VCaP (cell line): ENCODE data around the gene ARHGAP8.

Experiments used
- H3K27ac ChIP-seq: fragments of 450-650 bp; 2 replicates; pipeline ENCODE4 v1.5.1; 2017
- TF ChIP-seq, protein P1 (sequence below): fragments of 450-650 bp; conservative IDR thresholded peaks from 2 replicates; pipeline ENCODE4 v1.5.1; 2017; ENCODE audit warnings: mild to moderate bottlenecking, moderate library complexity

ARHGAP8 gene

GRCh38 chr22:44819966-44820631 is 67.7 kb downstream of the ARHGAP8 start:
- peak overlapping the region; percentile 34 for H3K27ac ChIP-seq
- TF ChIP-seq, protein P1, sequence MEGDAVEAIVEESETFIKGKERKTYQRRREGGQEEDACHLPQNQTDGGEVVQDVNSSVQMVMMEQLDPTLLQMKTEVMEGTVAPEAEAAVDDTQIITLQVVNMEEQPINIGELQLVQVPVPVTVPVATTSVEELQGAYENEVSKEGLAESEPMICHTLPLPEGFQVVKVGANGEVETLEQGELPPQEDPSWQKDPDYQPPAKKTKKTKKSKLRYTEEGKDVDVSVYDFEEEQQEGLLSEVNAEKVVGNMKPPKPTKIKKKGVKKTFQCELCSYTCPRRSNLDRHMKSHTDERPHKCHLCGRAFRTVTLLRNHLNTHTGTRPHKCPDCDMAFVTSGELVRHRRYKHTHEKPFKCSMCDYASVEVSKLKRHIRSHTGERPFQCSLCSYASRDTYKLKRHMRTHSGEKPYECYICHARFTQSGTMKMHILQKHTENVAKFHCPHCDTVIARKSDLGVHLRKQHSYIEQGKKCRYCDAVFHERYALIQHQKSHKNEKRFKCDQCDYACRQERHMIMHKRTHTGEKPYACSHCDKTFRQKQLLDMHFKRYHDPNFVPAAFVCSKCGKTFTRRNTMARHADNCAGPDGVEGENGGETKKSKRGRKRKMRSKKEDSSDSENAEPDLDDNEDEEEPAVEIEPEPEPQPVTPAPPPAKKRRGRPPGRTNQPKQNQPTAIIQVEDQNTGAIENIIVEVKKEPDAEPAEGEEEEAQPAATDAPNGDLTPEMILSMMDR = no peak

- TF ChIP-seq, protein P1 = no peak
- H3K27ac ChIP-seq = no peak overlapping the region
Observed at GRCh38 chr22:44821741-44822475, 69.5 kb downstream of the ARHGAP8 start.

DNA sequence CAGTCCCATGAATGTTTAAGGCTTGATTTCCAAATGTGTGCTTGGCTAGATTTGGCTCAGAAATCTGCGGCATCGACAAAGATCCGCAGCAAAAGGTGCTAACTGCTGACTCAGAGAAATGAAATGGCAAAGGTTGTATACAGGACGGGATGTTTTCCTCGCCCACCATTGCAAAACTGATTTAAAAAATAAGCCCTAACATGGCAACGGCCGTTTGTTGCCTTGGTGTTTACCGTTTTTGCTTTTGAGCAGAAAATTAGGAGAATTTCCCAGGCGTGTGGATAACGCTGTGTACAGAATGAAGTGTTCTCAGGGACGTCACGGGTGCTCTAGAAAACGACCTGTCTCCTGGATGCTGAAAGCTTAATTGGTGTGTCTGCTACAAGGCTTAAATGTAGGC is 70.2 kb downstream of the ARHGAP8 start:
- H3K27ac ChIP-seq = no peak overlapping the region
- TF ChIP-seq, protein P1 = no peak

DNA sequence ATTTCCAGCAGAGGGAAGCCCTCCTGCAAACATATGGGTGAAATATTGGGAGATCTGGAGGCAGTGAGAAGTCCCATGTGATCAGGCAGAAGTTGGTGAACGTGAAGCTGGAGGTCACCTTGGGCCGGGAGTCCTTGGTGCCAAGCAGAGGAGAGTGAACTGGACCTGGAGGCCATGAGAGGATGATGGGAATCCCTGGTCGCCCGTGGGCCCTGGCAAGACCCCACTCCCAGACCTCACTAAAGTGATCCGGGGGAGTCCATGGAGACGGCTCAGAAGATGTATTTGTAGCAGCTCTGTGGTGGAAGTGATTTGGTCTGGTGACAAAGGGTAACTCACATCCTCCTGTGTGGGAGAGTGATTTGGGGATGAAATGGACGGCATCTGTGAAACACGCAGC is 71.0 kb downstream of the ARHGAP8 start:
- TF ChIP-seq, protein P1 = no peak
- H3K27ac ChIP-seq = no peak overlapping the region

GRCh38 chr22:44823806-44824205 is 71.4 kb downstream of the ARHGAP8 start:
- TF ChIP-seq, protein P1 = no peak
- H3K27ac ChIP-seq = no peak overlapping the region

DNA sequence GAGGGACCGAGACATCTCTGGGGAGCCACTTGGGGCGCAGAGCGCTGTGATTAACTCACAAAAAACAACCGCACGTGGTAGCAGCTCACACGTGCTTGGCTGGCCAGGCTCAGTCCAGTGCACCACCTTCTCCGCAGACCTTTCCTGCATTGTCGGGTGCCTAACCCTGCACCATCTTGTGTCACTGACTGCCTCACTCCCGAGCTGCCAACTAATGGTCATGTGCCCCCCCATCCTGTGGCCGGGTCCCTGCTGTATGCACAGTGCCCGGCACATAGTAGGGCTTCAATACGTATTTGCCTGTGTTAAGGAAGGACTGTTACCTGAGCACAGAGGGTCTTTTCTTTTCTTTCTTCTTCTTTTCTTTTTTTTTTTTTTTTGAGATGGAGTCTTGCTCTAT is 71.9 kb downstream of the ARHGAP8 start:
- no peak overlapping the region for H3K27ac ChIP-seq
- TF ChIP-seq, protein P1 = no peak

DNA sequence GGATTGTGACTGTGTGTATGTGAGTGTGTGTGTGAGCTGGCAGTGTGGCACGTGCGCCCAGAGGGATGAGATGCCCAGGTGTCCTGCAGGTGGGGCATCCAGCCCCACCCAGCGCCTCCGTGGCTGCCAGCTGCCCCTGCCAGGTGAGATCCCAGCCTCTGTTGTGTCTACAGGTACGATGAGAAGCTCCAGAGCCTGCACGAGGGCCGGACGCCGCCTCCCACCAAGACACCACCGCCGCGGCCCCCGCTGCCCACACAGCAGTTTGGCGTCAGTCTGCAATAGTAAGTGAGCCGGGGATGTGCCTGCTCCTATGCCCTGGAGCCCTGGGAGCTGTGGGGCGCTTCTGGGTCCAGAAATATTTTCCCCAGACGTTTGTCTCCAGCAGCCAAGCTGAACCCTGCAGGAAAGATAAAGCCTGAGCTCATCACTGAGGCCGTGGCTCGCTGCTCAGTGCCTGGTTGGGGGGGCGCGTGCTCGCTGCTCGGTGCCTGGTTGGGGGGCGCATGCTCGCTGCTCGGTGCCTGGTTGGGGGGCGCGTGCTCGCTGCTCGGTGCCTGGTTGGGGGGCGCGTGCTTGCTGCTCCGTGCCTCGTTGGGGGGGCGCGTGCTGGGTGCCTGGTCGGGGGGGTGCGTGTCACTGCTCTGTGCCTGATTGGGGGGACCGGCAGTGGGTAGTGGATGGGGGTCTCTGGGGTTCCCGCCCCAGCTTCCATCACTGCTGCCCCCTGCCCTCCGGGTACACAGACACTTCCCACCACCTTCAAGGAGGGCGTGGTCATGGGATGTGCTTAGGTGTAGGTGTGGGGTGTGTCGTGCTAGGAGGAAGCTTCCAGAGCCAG is 73.2 kb downstream of the ARHGAP8 start:
- TF ChIP-seq, protein P1 = no peak
- H3K27ac ChIP-seq = no peak overlapping the region
